ENCODE measurements around the gene DDX31. TPM values are rescaled to one million over a fixed set of nuclear protein-coding genes. Genes with fewer than 3 reads are reported as not detected.

DDX31 gene
- total RNA-seq, 2 experiments from 2014 or later = 20.9 to 22.8 TPM

DNA sequence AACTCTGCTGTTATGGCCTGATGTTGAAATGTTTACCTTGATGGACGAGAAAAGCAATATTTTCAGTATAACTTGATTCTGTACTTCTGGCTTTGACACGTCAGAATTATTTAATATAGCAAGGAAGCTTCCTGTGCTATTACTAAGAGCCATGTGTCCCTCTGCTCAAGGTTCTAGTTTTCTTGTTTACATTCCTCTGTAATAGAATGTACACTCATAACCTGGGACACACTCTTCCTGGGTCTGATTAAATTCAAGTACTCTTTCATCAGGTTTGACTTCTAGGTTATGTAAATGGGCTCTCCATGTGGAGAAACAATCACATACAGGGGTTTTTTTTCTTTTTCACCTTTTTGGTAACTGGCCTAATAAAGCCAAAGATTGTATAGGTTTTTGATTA is 33.6 kb upstream of the DDX31 start:
- Mint-ChIP-seq H3K27ac (no peak overlapping the region), H3K4me1 (ENCODE audit: low read depth) (no peaks in the 10 kb centered on the region), H3K27me3 (peaks cover 8% of the 10 kb centered on the region), H3K4me3 (no peak overlapping the region), H3K36me3 (ENCODE audit: low read depth) (no peaks in the 10 kb centered on the region), H3K9me3 (peaks cover 2% of the 10 kb centered on the region)
- intact Hi-C loops (cut with micrococcal nuclease) = no loop called here
- CTCF ChIA-PET = interaction anchor here (1.1 to 1.3 kb wide), 2 partner anchors 16 to 97 kb away, joined by 3 to 4 read pairs; no protein-coding TSS in a partner anchor
- DNase-seq (no peak), ATAC-seq (no peak)
- POLR2A ChIA-PET = interaction anchor here (1.0 kb wide), 1 partner anchor 88 kb away, joined by 4 read pairs; no protein-coding TSS in a partner anchor
- no peak for TF ChIP-seq CTCF (IDR thresholded peaks at IDR 0.05)

GRCh38 chr9:132702254-132702653 is 32.5 kb upstream of the DDX31 start:
- DNase-seq (no peak), ATAC-seq (no peak)
- H3K36me3 Mint-ChIP-seq (ENCODE audit: low read depth) = no peaks in the 10 kb centered on the region
- H3K27me3 Mint-ChIP-seq = peaks cover 10% of the 10 kb centered on the region
- H3K4me1 Mint-ChIP-seq (ENCODE audit: low read depth) = no peaks in the 10 kb centered on the region
- no peak for TF ChIP-seq CTCF (IDR thresholded peaks at IDR 0.05)
- H3K27ac Mint-ChIP-seq = no peak overlapping the region
- intact Hi-C loops (cut with micrococcal nuclease) = no loop called here
- ChIA-PET POLR2A (interaction anchor here (0.6 kb wide), 1 partner anchor 10 kb away, joined by 3 read pairs; no protein-coding TSS in a partner anchor), CTCF (interaction anchor here (1.3 kb wide), 1 partner anchor 98 kb away, joined by 4 read pairs; no protein-coding TSS in a partner anchor)
- H3K9me3 Mint-ChIP-seq = peaks cover 9% of the 10 kb centered on the region
- H3K4me3 Mint-ChIP-seq = no peak overlapping the region

GRCh38 chr9:132699956-132700355 is 30.2 kb upstream of the DDX31 start:
- Mint-ChIP-seq H3K4me3 (no peak overlapping the region), H3K9me3 (peaks cover 21% of the 10 kb centered on the region), H3K27me3 (peaks cover 7% of the 10 kb centered on the region), H3K36me3 (ENCODE audit: low read depth) (no peaks in the 10 kb centered on the region), H3K27ac (no peak overlapping the region), H3K4me1 (ENCODE audit: low read depth) (no peaks in the 10 kb centered on the region)
- ChIA-PET CTCF (interaction anchor here (1.7 kb wide), 1 partner anchor 30 kb away, joined by 3 read pairs; the partner anchor contains the start of genes DDX31 and GTF3C4), POLR2A (no interaction called here)
- ATAC-seq (no peak), DNase-seq (no peak)
- no peak for TF ChIP-seq CTCF (IDR thresholded peaks at IDR 0.05)
- intact Hi-C loops (cut with micrococcal nuclease) = no loop called here

DNA sequence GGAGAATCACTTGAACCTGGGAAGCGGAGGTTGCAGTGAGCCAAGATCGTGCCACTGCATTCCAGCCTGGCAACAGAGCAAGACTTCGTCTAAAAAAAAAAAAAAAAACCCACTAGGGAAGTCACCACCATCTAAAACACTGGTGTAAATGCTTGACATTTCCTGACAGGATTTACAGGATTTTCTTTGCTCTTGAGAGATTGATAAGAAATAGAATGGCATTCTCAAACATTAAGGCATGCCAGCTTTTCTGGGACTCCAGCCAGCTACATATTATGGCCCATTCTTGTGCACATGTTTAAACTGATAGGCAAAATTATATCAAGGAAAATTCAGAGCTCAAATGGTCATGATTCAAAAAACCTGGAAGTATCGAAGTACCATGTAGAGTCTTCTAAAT is 29.2 kb upstream of the DDX31 start:
- peaks cover 25% of the 10 kb centered on the region for H3K9me3 Mint-ChIP-seq
- no peak overlapping the region for H3K27ac Mint-ChIP-seq
- peaks cover 4% of the 10 kb centered on the region for H3K4me1 Mint-ChIP-seq (ENCODE audit: low read depth)
- H3K27me3 Mint-ChIP-seq = peaks cover 7% of the 10 kb centered on the region
- DNase-seq = no peak
- H3K36me3 Mint-ChIP-seq (ENCODE audit: low read depth) = peaks cover 4% of the 10 kb centered on the region
- ChIA-PET POLR2A (no interaction called here), CTCF (interaction anchor here (0.7 to 1.7 kb wide), 3 partner anchors 29 to 69 kb away, joined by 3 read pairs; partner anchors contain the start of genes DDX31 and GTF3C4)
- no peak overlapping the region for H3K4me3 Mint-ChIP-seq
- intact Hi-C loops (cut with micrococcal nuclease) = no loop called here
- no peak for TF ChIP-seq CTCF (IDR thresholded peaks at IDR 0.05)
- ATAC-seq = no peak

DNA sequence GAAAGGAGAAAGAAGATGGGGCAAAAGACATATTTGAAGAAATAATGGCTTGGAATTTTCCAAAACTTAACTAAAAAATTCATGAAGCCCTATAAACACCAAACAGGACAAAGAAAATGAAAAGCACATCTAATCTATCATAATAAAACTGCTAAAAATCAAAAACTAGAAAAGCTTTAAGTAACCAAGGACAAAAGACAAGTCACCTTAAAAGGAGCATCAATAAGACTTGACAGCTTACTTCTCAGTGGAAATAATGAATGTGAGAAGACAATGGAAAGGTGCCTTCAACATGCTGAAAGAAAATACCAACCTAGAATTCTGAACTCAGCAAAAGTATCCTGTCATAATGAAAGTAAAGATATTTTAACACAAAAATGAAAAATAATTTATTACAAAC is 27.4 kb upstream of the DDX31 start:
- intact Hi-C loops (cut with micrococcal nuclease) = no loop called here
- Mint-ChIP-seq H3K27me3 (peaks cover 2% of the 10 kb centered on the region), H3K36me3 (ENCODE audit: low read depth) (peaks cover 14% of the 10 kb centered on the region), H3K9me3 (peaks cover 25% of the 10 kb centered on the region), H3K4me3 (no peak overlapping the region), H3K27ac (no peak overlapping the region), H3K4me1 (ENCODE audit: low read depth) (peaks cover 6% of the 10 kb centered on the region)
- DNase-seq (no peak), ATAC-seq (no peak)
- POLR2A ChIA-PET = interaction anchor here (1.4 kb wide), 1 partner anchor 28 kb away, joined by 4 read pairs; the partner anchor contains the start of gene DDX31
- CTCF ChIA-PET = no interaction called here
- no peak for TF ChIP-seq CTCF (IDR thresholded peaks at IDR 0.05)

Measured in activated CD8-positive, alpha-beta T cell treated with anti-CD3 and anti-CD28 coated beads for 36 hours (primary cell).